ENCODE results near the gene LRBA.

The LRBA gene

GRCh38 chr4:150229520-150229919 lies 785.6 kb downstream of the LRBA start:
- Histone ChIP-seq H3F3A (ENCODE audit: insufficient read depth, low read length) (no peaks in the 10 kb centered on the region), H3K36me3 (ENCODE audit: insufficient read depth, low read length) (no peaks in the 10 kb centered on the region), H3K9me3 (ENCODE audit: low read length) (no peaks in the 10 kb centered on the region), H3K9ac (ENCODE audit: low read length) (no peak overlapping the region), H3K27ac (ENCODE audit: low read depth, low read length, poor library complexity, severe bottlenecking) (no peak overlapping the region), H3K9me2 (ENCODE audit: low read depth, low read length) (no peaks in the 10 kb centered on the region), H2AFZ (ENCODE audit: low read length) (no peak overlapping the region), H3K79me2 (ENCODE audit: insufficient read depth, low read length) (no peaks in the 10 kb centered on the region), H3K4me2 (ENCODE audit: low read length) (no peak overlapping the region), H3K4me1 (ENCODE audit: insufficient read depth, low read length, severe bottlenecking) (no peaks in the 10 kb centered on the region), H3K27me3 (ENCODE audit: insufficient read depth, low read length) (no peaks in the 10 kb centered on the region; the same call in 1 of the 2 replicates), H4K20me1 (ENCODE audit: insufficient read depth, low read length) (no peaks in the 10 kb centered on the region), H3K4me3 (ENCODE audit: low read depth, low read length, poor library complexity, severe bottlenecking) (no peak overlapping the region)
- no peak for TF ChIP-seq EZH2 (IDR thresholded peaks at IDR 0.05; ENCODE audit: borderline replicate concordance, low read length)
- no peak for TF ChIP-seq CTCF (IDR thresholded peaks at IDR 0.05; ENCODE audit: low read length)

GRCh38 chr4:150224896-150225591 lies 790.0 kb downstream of the LRBA start:
- H3F3A ChIP-seq (ENCODE audit: insufficient read depth, low read length), result no peaks in the 10 kb centered on the region
- TF ChIP-seq CTCF (IDR thresholded peaks at IDR 0.05; ENCODE audit: low read length), result no peak
- TF ChIP-seq EZH2 (IDR thresholded peaks at IDR 0.05; ENCODE audit: borderline replicate concordance, low read length), result no peak
- H3K36me3 ChIP-seq (ENCODE audit: insufficient read depth, low read length), result no peaks in the 10 kb centered on the region
- no peak overlapping the region for H3K27ac ChIP-seq (ENCODE audit: low read depth, low read length, poor library complexity, severe bottlenecking)
- no peaks in the 10 kb centered on the region for H3K9me3 ChIP-seq (ENCODE audit: low read length)
- H3K27me3 ChIP-seq (ENCODE audit: insufficient read depth, low read length), result no peaks in the 10 kb centered on the region
- no peak overlapping the region for H2AFZ ChIP-seq (ENCODE audit: low read length)
- no peaks in the 10 kb centered on the region for H3K9me2 ChIP-seq (ENCODE audit: low read depth, low read length)
- H3K4me1 ChIP-seq (ENCODE audit: insufficient read depth, low read length, severe bottlenecking), result no peaks in the 10 kb centered on the region
- H3K9ac ChIP-seq (ENCODE audit: low read length), result no peak overlapping the region
- H3K4me2 ChIP-seq (ENCODE audit: low read length), result no peak overlapping the region
- H4K20me1 ChIP-seq (ENCODE audit: insufficient read depth, low read length), result no peaks in the 10 kb centered on the region
- H3K4me3 ChIP-seq (ENCODE audit: low read depth, low read length, poor library complexity, severe bottlenecking), result no peak overlapping the region
- no peaks in the 10 kb centered on the region for H3K79me2 ChIP-seq (ENCODE audit: insufficient read depth, low read length)

- H2AFZ ChIP-seq (ENCODE audit: low read length), result no peak overlapping the region
- H3K4me3 ChIP-seq (ENCODE audit: low read depth, low read length, poor library complexity, severe bottlenecking), result no peak overlapping the region
- no peak overlapping the region for H3K4me2 ChIP-seq (ENCODE audit: low read length)
- TF ChIP-seq EZH2 (IDR thresholded peaks at IDR 0.05; ENCODE audit: borderline replicate concordance, low read length), result no peak
- TF ChIP-seq CTCF (IDR thresholded peaks at IDR 0.05; ENCODE audit: low read length), result no peak
- no peaks in the 10 kb centered on the region for H3F3A ChIP-seq (ENCODE audit: insufficient read depth, low read length)
- no peaks in the 10 kb centered on the region for H3K9me3 ChIP-seq (ENCODE audit: low read length)
- no peak overlapping the region for H3K27ac ChIP-seq (ENCODE audit: low read depth, low read length, poor library complexity, severe bottlenecking)
- H3K9me2 ChIP-seq (ENCODE audit: low read depth, low read length), result no peaks in the 10 kb centered on the region
- no peaks in the 10 kb centered on the region for H3K79me2 ChIP-seq (ENCODE audit: insufficient read depth, low read length)
- H3K27me3 ChIP-seq (ENCODE audit: insufficient read depth, low read length), result no peaks in the 10 kb centered on the region
- no peaks in the 10 kb centered on the region for H4K20me1 ChIP-seq (ENCODE audit: insufficient read depth, low read length)
- no peaks in the 10 kb centered on the region for H3K36me3 ChIP-seq (ENCODE audit: insufficient read depth, low read length)
- H3K4me1 ChIP-seq (ENCODE audit: insufficient read depth, low read length, severe bottlenecking), result no peaks in the 10 kb centered on the region
- no peak overlapping the region for H3K9ac ChIP-seq (ENCODE audit: low read length)
These were observed 795.2 kb downstream of the LRBA start for GRCh38 chr4:150219841-150220240.

All from OCI-LY1 (cell line).